ENCODE results near the gene CD163L1. TPM values are rescaled to one million over a fixed set of nuclear protein-coding genes. Genes with fewer than 3 reads are reported as not detected.

The CD163L1 gene
- total RNA-seq, 1 experiment from 2014 or later = 13.4 TPM

DNA sequence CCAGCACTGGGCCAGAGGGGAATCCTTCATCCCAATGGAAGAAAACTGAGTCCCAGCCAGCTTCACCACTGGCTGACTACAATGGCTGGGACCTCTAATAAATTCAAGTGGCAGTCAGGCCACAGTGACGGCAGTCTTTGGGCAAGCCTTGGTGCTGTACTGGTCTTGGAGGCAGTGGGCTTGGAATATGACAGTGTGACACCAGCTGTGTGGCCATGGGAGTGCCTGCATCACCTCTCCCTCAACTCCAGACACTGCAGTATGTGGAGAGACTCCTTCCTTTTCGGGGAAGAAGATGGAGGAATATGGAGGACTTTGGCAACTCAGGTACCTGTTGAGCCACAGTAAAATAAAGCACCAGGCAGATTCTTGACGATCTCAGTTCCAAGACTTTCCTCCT is 16.0 kb upstream of the CD163L1 start:
- intact Hi-C loops (cut with micrococcal nuclease; ENCODE audit: unreplicated experiment) = loop anchor here (1.0 to 2.0 kb wide), 3 partner anchors 85 to 241 kb away; no protein-coding TSS in a partner anchor
- TF ChIP-seq, protein P1, sequence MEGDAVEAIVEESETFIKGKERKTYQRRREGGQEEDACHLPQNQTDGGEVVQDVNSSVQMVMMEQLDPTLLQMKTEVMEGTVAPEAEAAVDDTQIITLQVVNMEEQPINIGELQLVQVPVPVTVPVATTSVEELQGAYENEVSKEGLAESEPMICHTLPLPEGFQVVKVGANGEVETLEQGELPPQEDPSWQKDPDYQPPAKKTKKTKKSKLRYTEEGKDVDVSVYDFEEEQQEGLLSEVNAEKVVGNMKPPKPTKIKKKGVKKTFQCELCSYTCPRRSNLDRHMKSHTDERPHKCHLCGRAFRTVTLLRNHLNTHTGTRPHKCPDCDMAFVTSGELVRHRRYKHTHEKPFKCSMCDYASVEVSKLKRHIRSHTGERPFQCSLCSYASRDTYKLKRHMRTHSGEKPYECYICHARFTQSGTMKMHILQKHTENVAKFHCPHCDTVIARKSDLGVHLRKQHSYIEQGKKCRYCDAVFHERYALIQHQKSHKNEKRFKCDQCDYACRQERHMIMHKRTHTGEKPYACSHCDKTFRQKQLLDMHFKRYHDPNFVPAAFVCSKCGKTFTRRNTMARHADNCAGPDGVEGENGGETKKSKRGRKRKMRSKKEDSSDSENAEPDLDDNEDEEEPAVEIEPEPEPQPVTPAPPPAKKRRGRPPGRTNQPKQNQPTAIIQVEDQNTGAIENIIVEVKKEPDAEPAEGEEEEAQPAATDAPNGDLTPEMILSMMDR (IDR thresholded peaks at IDR 0.05; ENCODE audit: unreplicated experiment) = no peak
- BruUV-seq (replicated peaks) = no TSS peak
- Mint-ChIP-seq H3K4me3 (ENCODE audit: low read depth, unreplicated experiment) (no peak overlapping the region), H3K9me3 (ENCODE audit: low read depth, unreplicated experiment) (no peaks in the 10 kb centered on the region), H3K27me3 (ENCODE audit: unreplicated experiment) (no peaks in the 10 kb centered on the region), H3K36me3 (ENCODE audit: insufficient read depth, unreplicated experiment) (no peaks in the 10 kb centered on the region), H3K27ac (ENCODE audit: unreplicated experiment) (no peak overlapping the region), H3K4me1 (ENCODE audit: low read depth, unreplicated experiment) (no peaks in the 10 kb centered on the region)
- CTCF ChIA-PET = no interaction called here
- no peak for DNase-seq

DNA sequence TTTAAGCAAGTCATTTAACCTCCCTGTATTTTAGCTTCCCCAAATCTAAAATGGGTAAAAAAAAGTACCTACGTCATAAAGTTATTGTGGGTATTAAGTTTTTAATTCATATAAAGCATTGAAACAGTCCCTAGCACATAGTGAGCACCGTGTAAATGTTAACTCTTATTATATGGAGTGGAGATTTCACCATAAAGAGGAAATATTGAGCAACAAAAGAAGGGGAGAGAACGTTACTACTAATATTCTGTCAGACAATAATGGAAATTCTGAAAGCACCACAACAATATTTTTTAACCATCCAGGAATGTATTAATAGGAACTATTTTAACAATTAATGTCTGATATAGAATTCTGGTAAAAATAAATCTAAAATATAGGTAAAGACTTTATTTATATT is 7.8 kb upstream of the CD163L1 start:
- no peaks in the 10 kb centered on the region for H3K27me3 Mint-ChIP-seq (ENCODE audit: unreplicated experiment)
- H3K36me3 Mint-ChIP-seq (ENCODE audit: insufficient read depth, unreplicated experiment) = no peaks in the 10 kb centered on the region
- TF ChIP-seq, protein P1 (IDR thresholded peaks at IDR 0.05; ENCODE audit: unreplicated experiment) = no peak
- H3K4me3 Mint-ChIP-seq (ENCODE audit: low read depth, unreplicated experiment) = no peak overlapping the region
- DNase-seq = no peak
- no peaks in the 10 kb centered on the region for H3K9me3 Mint-ChIP-seq (ENCODE audit: low read depth, unreplicated experiment)
- CTCF ChIA-PET = no interaction called here
- no peak overlapping the region for H3K27ac Mint-ChIP-seq (ENCODE audit: unreplicated experiment)
- intact Hi-C loops (cut with micrococcal nuclease; ENCODE audit: unreplicated experiment) = no loop called here
- H3K4me1 Mint-ChIP-seq (ENCODE audit: low read depth, unreplicated experiment) = peaks cover 8% of the 10 kb centered on the region
- BruUV-seq (replicated peaks) = no TSS peak

DNA sequence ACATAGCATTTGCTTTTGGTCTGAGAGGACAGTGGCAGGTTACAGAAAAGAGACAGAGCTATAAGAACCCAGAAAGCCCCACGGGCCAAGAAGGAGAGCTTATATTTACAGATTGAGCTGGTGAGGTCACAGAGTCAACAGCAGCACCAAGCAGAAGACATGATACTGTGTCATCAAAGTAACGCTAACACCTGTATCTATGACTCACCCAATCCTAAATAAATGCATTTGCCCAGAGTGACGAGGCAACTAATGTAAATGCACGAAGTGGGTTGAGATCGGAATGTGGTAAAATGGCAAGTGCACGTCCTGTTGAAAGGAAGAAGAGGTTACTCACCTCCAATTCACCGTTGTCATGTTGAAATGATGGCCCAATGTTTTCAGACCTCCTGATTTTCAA is 6.7 kb upstream of the CD163L1 start:
- no TSS peak for BruUV-seq (replicated peaks)
- peaks cover 8% of the 10 kb centered on the region for H3K4me1 Mint-ChIP-seq (ENCODE audit: low read depth, unreplicated experiment)
- no peaks in the 10 kb centered on the region for H3K9me3 Mint-ChIP-seq (ENCODE audit: low read depth, unreplicated experiment)
- CTCF ChIA-PET = no interaction called here
- no peak overlapping the region for H3K4me3 Mint-ChIP-seq (ENCODE audit: low read depth, unreplicated experiment)
- intact Hi-C loops (cut with micrococcal nuclease; ENCODE audit: unreplicated experiment) = no loop called here
- H3K27ac Mint-ChIP-seq (ENCODE audit: unreplicated experiment) = no peak overlapping the region
- no peaks in the 10 kb centered on the region for H3K36me3 Mint-ChIP-seq (ENCODE audit: insufficient read depth, unreplicated experiment)
- H3K27me3 Mint-ChIP-seq (ENCODE audit: unreplicated experiment) = no peaks in the 10 kb centered on the region
- no peak for DNase-seq
- TF ChIP-seq, protein P1 (IDR thresholded peaks at IDR 0.05; ENCODE audit: unreplicated experiment) = no peak

DNA sequence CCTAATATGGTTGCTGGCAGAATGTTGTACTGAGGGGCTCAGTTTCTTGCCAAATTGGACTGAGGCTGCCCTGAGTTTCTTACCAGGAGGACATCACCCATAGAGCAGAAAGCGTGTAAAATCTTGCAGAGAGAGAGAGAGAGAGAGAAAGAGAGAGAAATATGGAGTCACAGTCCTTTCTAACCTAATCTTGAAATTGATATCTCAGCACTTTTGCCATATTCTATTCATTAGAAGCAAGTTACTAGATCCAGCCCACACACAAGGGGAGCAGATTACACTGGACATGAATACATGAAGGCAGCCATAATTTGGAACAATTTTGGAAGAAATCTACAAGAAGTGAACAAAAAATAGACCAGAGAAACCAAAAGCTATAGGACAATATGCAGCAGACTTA is 4.1 kb upstream of the CD163L1 start:
- CTCF ChIA-PET = no interaction called here

More for the DNA sequence above, 4.1 kb upstream of the CD163L1 start:
- H3K4me3 Mint-ChIP-seq (ENCODE audit: low read depth, unreplicated experiment) = no peak overlapping the region
- no peaks in the 10 kb centered on the region for H3K27me3 Mint-ChIP-seq (ENCODE audit: unreplicated experiment)
- H3K4me1 Mint-ChIP-seq (ENCODE audit: low read depth, unreplicated experiment) = peaks cover 8% of the 10 kb centered on the region
- no peak overlapping the region for H3K27ac Mint-ChIP-seq (ENCODE audit: unreplicated experiment)
- intact Hi-C loops (cut with micrococcal nuclease; ENCODE audit: unreplicated experiment) = no loop called here
- no peak for DNase-seq
- no TSS peak for BruUV-seq (replicated peaks)
- H3K36me3 Mint-ChIP-seq (ENCODE audit: insufficient read depth, unreplicated experiment) = no peaks in the 10 kb centered on the region
- H3K9me3 Mint-ChIP-seq (ENCODE audit: low read depth, unreplicated experiment) = no peaks in the 10 kb centered on the region
- TF ChIP-seq, protein P1 (IDR thresholded peaks at IDR 0.05; ENCODE audit: unreplicated experiment) = no peak

Data from Calu3 (cell line).